Stimulated activated CD4-positive, alpha-beta T cell treated with anti-CD3 and anti-CD28 coated beads, TNF-alpha, amount 100 ng/mL, for 1 hour (primary cell): ENCODE data around the gene RBMY1E.
"Not testable (repeated sequence)": the region's sequence is repeated elsewhere in the genome, so short reads cannot be mapped to it uniquely, and the experiment has no call there.

Experiments
- DNase-seq, 3 donors: peaks; one replicate each; pipeline ENCODE4 v3.0.0-alpha.2; 2020; ENCODE audit warnings: low read depth in 3 of 3, low spot score in 1 of 3

RBMY1E gene

DNA sequence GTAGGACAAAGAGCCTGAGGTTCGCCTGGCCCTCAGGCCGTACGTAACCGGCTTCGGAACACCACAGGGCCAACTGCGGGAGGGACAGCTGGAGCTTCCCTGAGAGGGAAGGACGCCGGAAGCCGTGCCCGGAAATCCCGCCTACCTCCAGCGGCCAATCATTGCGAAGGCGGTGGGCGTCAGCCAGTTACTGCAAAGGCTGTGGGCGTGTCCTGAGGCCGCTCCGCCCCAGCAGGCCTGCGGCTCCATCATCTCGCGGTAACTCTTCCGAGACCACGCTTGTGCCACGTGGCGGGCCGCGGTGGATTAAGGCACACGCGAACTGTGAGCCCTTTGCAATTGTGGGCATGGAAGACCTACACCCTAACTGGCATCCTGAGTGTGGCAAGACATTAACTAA lies at the start of gene RBMY1E:
Gene RBMY1E (minus strand): TSS at position 101 of the 400 bp plus-strand sequence. CDS start 1,978 bp downstream, outside the sequence.
- not testable (repeated sequence) for DNase-seq

DNA sequence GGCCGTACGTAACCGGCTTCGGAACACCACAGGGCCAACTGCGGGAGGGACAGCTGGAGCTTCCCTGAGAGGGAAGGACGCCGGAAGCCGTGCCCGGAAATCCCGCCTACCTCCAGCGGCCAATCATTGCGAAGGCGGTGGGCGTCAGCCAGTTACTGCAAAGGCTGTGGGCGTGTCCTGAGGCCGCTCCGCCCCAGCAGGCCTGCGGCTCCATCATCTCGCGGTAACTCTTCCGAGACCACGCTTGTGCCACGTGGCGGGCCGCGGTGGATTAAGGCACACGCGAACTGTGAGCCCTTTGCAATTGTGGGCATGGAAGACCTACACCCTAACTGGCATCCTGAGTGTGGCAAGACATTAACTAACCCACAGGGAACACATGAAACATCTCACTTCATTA lies 23.4 kb downstream of the RBMY1E start, which contains the start of gene RBMY1D:
Gene RBMY1D (minus strand): TSS at position 101 of the 400 bp plus-strand sequence. CDS start 2,013 bp downstream, outside the sequence.
- DNase-seq, result not testable (repeated sequence)

- not testable (repeated sequence) for DNase-seq
Observed at GRCh38 chrY:21869407-21870076, 48.3 kb downstream of the RBMY1E start.
